DMS79 (cell line): ENCODE measurements around the gene GSDMA.
A peak's percentile ranks its signal among the peaks of the same experiment; 100 is the strongest.

Experiments
- DNase-seq: peaks from one replicate; lab custom pipeline; 2025; lab: John Stamatoyannopoulos, UW

Gene GSDMA

GRCh38 chr17:39963829-39964228 lies 1.0 kb downstream of the GSDMA start:
- no peak for DNase-seq

DNA sequence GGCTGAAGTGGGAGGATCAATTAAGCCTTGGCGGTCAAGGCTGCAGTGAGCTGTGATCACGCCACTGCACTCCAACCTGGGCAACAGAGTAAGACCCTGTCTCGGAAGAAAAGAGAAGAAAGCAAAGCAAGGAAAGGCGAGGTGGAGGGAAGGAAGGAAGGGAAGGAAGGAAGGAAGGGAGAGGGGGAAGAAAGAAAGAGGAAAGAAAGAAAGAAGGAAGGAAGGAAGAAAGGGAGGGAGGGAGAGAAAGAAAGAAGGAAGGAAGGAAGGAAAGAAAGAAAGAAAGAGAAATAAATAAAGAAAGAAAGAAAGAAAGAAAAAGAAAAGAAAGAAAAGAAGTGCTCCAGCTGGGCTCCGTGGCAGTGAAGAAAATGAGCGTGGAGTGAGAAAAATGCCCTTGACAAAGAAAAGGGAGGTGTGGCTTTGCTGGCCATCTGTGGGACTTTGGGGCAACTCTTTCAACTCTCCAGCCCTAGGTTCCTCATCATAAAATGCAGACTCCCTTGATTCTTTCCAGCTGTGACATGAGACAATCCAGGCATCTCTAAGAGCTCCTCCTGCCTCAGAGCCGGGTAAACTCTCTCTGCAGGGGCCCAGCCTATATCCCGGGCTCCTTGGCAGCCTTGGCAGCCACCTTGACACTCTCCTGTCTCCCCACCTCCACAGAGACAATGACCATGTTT lies 2.4 kb downstream of the GSDMA start:
- DNase-seq: no peak

DNA sequence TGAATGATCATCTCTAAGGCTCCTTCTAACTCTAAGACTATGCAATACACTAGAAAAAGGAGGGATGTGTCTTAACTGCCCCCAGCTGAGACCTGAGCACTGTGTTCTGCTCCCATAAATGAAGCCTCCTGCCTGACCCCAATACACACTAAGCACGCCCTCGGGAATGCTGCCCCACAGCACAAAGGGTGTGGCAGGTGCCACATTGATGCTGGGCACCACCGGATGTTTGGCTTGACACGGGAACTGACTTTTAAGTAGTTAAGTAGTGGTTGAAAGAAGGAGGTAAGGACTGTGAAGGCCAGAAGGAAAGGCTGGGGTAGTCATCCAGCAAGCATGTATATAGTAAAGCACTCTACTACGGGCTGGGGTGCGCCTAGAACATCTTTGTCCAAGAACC lies 4.0 kb downstream of the GSDMA start:
- no peak for DNase-seq

- DNase-seq: no peak
Observed at GRCh38 chr17:39968761-39969160, 6.0 kb downstream of the GSDMA start.

- no peak for DNase-seq
Observed at GRCh38 chr17:39969375-39969774, 6.6 kb downstream of the GSDMA start.

DNA sequence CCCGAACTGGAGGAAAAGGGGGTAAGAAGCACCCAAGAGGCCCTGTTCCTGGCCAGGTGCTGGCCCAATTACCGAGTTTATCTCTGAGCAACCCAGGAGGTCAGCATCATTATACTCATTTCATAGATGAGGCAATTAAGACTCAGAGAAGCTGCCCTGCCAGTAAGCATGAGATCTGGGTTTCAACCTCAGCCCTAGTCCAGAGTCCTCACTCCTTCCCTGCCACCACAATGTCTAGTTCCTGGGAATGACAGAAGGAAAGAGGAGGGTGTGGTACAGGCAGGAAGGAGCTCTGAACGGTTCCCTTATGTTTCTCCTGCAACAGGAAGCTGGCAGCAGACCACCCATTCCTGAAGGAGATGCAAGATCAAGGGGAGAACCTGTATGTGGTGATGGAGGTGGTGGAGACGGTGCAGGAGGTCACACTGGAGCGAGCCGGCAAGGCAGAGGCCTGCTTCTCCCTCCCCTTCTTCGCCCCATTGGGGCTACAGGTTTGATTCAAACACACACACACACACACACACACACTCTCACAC lies 7.4 kb downstream of the GSDMA start:
- no peak for DNase-seq

DNA sequence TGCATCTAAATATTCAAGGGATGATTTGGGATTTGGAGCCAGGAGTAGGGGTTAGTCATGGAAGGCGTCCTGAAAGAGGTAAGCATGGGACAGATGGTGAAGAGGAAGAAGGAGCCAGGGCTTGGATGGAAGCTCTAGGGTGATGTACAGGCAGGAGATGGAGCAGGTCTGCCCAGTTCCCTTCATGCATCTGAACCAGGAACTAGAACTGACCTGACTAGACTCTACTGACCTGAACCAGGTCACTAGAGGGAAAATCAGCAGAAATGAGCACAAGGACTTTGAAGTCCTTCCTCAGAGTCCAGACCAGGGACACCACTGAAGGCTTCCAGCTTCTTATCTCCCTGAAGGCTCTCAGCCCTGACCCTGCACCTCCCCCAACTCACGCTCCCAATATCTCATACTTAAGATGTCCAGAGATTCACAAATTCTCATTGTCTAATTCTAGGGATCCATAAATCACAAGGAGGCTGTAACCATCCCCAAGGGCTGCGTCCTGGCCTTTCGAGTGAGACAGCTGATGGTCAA lies 8.3 kb downstream of the GSDMA start:
- no peak for DNase-seq

DNA sequence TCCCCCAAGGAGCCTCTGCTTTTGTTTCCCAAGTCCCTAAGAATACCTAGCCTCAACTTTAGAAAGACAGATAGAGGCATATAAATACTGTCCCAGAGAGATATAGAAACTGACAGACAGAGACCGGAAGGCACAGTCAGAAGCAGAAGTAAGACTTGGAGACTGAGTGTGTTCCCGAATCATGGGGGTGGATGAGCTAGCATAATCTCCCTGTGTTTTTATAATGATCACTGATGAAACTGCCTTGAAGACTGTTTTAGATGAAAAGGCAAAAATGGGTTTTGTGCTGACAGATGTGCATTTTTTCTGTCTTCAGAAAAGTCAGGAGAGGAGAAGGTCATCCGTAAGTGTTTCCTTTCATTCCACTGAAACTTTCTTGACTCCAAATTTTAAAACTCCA lies 9.5 kb downstream of the GSDMA start:
- no peak for DNase-seq

DNA sequence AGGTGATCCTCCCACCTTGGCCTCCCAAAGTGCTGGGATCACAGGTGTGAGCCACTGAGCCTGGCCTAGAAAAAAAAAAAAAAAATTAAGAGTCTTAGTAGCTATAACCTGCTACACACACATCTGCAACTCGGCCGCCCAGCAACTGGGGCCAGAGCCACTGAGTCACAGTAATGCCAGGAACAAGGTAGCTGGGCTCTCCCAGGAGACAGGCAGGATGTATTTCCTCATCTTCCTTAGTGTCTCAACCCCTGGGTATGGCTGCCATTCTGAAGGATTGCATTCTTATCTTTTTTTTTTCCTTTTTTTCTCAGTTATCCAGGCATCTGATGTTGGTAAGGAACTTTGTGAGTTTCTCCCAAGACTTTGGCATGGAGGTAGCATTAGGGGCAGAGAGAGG lies 10.7 kb downstream of the GSDMA start:
- no peak for DNase-seq

DNA sequence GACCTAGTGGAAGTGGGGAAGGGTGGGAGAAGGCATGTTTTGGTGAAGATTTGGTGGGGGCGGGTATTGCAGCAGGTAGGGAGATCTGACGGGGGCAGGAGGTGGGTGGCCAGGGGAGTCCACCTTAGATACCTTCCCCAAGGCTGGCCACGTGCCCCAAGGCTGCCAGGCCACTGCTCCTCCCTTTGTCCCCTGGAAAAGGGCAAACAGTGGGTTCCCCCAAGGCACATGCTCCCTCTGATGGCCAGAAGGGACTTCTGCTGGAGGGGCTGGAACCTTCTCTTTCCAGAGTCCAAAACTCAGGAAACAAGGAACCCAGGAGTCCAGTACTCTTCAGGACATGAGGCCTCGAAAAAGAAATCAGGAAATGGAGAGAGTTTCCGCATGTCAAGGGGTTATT lies 11.6 kb downstream of the GSDMA start:
- DNase-seq: no peak

- DNase-seq: no peak
Observed at GRCh38 chr17:39975801-39976200, 13.0 kb downstream of the GSDMA start.

DNA sequence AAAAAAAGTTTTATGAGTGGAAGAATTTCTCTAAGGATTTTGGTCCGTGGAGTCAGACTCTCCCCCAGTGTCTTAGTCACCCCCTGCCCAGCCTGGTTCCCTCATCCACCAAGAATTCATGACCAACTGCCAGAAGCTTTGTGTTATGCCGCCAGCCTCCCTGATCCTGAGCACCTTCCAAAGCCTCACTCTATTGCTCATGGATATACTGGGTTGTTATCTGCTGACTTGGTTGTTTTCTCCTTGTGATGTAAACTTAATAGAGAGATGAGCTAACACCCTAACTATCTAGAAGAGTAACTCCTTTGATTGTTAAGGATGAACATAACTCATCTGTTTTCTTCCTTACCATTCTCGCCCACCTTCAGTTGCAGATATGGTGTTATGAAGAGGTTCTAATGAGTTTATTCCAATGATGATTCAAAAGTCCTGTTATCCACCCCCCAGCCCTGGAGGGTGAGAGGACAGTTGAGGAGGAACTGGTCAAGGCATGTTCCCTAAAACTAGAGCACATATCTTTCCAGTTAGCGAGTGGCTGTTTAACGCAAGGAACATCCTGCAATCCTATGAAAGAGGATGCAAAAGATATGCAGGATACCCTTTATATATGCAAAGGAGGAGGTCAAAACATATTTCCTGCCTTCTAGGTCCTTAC lies 16.3 kb downstream of the GSDMA start:
- no peak for DNase-seq

GRCh38 chr17:39979893-39980350 lies 17.1 kb downstream of the GSDMA start:
- DNase-seq: peak; percentile 24

GRCh38 chr17:39980351-39981206 lies 17.8 kb downstream of the GSDMA start, which contains the start of gene PSMD3:
TSS of gene PSMD3 (plus strand) at chr17:39980807. CDS start at chr17:39980971, 164 bp downstream.
- DNase-seq: peak; percentile 99

DNA sequence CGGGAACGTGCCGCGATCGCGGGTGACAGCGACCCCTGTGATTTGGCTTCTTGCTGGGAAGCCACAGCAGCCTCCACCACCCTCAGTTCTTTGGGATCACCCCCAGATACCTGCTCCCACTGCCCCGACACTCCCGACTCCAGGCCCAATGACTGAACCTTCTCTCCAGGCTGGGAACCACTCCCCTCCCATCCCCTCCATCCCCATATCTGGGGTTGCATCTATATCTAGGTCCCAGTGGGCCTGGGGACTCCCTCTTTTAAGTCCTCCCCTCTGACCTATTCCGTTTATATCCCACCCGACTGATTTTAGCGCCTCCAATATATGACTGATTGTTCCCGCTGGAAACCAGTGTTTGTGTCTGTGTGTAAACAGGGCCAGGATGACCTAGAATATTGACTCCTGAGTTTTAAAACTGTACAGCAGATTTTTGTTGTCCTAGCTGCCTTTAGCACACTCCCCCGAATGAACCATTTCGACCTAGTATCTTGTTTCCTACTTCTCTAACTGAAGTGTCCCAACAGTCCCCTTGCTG lies 18.5 kb downstream of the GSDMA start:
- DNase-seq: no peak

- no peak for DNase-seq
Observed at GRCh38 chr17:39981766-39982375, 19.1 kb downstream of the GSDMA start.

GRCh38 chr17:39988206-39988810 lies 25.5 kb downstream of the GSDMA start:
- DNase-seq: no peak

DNA sequence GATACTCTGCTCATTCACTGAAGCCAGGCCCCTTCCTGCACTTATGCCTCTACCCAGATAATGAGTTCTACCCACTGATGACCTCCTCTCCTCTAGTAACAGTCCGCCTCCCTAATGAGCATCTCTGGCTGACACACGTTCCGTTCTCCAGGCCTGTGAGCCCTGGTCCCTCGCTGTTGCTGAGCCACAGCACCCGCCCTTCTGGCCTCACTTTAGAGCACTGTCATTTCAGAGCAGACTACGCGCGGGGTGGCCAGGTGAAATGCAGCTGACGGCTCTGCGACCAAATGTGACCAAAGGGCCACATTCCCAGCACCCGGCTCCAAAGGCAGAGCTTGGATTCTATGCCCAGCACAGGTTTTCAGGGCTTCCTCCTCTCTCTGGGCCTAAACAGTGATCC lies 31.6 kb downstream of the GSDMA start:
- no peak for DNase-seq

- no peak for DNase-seq
Observed at GRCh38 chr17:39995438-39995837, 32.6 kb downstream of the GSDMA start.

DNA sequence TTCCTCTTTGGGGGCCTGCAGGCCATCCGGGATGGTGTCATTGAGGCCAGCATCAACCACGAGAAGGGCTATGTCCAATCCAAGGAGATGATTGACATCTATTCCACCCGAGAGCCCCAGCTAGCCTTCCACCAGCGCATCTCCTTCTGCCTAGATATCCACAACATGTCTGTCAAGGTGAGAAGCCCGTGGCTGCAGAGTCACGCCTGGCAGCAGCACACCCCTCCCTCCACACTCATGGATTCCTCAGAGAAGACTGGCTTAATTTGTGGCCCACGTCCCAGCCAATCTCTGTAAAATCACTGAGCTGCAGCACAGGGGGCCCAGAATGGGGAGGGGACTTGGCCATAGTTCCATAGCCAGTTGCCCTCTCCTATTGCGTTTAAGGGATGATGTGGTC lies 33.4 kb downstream of the GSDMA start:
- DNase-seq: no peak

DNA sequence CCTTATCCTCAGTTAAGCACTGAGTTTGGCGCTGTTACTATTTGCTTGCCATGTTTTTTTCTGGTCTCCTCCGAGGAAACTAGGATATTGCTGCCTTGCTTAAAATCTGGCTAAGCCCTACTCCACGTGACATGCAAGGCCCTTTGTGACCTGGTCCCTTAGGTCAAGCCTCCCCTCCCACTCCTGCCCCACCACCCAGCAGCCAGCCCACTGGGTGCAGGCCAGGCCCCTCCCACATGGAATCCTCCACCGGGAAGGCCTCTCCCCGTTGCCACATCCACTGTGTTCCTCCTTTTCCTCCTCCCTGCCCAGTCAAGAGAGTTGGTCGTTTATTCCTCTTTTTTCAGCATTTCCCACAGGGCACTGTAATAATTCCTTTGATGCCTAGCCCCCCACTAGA lies 34.0 kb downstream of the GSDMA start:
- no peak for DNase-seq
